BLaER1 (cell line): ENCODE data around the gene SEMA3A.
"Not testable (repeated sequence)": the region's sequence is repeated elsewhere in the genome, so short reads cannot be mapped to it uniquely, and the experiment has no call there.

ENCODE experiments used
- H3K27ac ChIP-seq: shearing (Covaris generic); formaldehyde crosslinking; 2 replicates; pipeline ENCODE4 v1.8.1; 2022
- H3K27me3 ChIP-seq: shearing (Covaris generic); formaldehyde crosslinking; 2 replicates; pipeline ENCODE4 v1.8.1; 2022
- H3K36me3 ChIP-seq: shearing (Covaris generic); formaldehyde crosslinking; 2 replicates; pipeline ENCODE4 v1.8.1; 2022
- H3K4me1 ChIP-seq: shearing (Covaris generic); formaldehyde crosslinking; 2 replicates; pipeline ENCODE4 v1.8.1; 2022
- H3K4me2 ChIP-seq: shearing (Covaris generic); formaldehyde crosslinking; 2 replicates; pipeline ENCODE4 v1.8.1; 2022
- H3K4me3 ChIP-seq: shearing (Covaris generic); formaldehyde crosslinking; 2 replicates; pipeline ENCODE4 v1.8.1; 2022
- H3K9ac ChIP-seq: shearing (Covaris generic); formaldehyde crosslinking; 2 replicates; pipeline ENCODE4 v1.8.1; 2022
- H3K9me3 ChIP-seq: shearing (Covaris generic); formaldehyde crosslinking; 2 replicates; pipeline ENCODE4 v1.8.1; 2022
- H4K20me1 ChIP-seq: shearing (Covaris generic); formaldehyde crosslinking; 2 replicates; pipeline ENCODE4 v1.8.1; 2022
- Cebpa-rat ChIP-seq: shearing (Covaris generic); IDR thresholded peaks from 2 replicates; pipeline ENCODE4 v1.8.1; 2022

Gene SEMA3A

GRCh38 chr7:84161398-84161797 lies 33.2 kb downstream of the SEMA3A start:
- H3K27me3 ChIP-seq = no peaks in the 10 kb centered on the region
- TF ChIP-seq Cebpa-rat = no peak
- H4K20me1 ChIP-seq = no peaks in the 10 kb centered on the region
- H3K27ac ChIP-seq = no peak overlapping the region
- H3K4me2 ChIP-seq = no peak overlapping the region
- no peaks in the 10 kb centered on the region for H3K9me3 ChIP-seq
- no peak overlapping the region for H3K9ac ChIP-seq
- no peak overlapping the region for H3K4me3 ChIP-seq
- H3K4me1 ChIP-seq = no peaks in the 10 kb centered on the region
- H3K36me3 ChIP-seq = no peaks in the 10 kb centered on the region

- H4K20me1 ChIP-seq = no peaks in the 10 kb centered on the region
- H3K9ac ChIP-seq = no peak overlapping the region
- H3K4me2 ChIP-seq = no peak overlapping the region
- no peaks in the 10 kb centered on the region for H3K27me3 ChIP-seq
- no peaks in the 10 kb centered on the region for H3K4me1 ChIP-seq
- no peaks in the 10 kb centered on the region for H3K9me3 ChIP-seq
- no peak overlapping the region for H3K4me3 ChIP-seq
- no peak overlapping the region for H3K27ac ChIP-seq
- no peaks in the 10 kb centered on the region for H3K36me3 ChIP-seq
- no peak for TF ChIP-seq Cebpa-rat
Measured at GRCh38 chr7:84159435-84159834, 35.2 kb downstream of the SEMA3A start.

GRCh38 chr7:84157171-84157570 lies 37.4 kb downstream of the SEMA3A start:
- H3K4me3 ChIP-seq = no peak overlapping the region
- no peaks in the 10 kb centered on the region for H3K9me3 ChIP-seq
- no peak for TF ChIP-seq Cebpa-rat
- no peaks in the 10 kb centered on the region for H3K36me3 ChIP-seq
- H3K27ac ChIP-seq = no peak overlapping the region
- H3K27me3 ChIP-seq = no peaks in the 10 kb centered on the region
- no peak overlapping the region for H3K4me2 ChIP-seq
- H4K20me1 ChIP-seq = no peaks in the 10 kb centered on the region
- H3K9ac ChIP-seq = no peak overlapping the region
- no peaks in the 10 kb centered on the region for H3K4me1 ChIP-seq

GRCh38 chr7:84154991-84155781 lies 39.4 kb downstream of the SEMA3A start:
- H3K27ac ChIP-seq = no peak overlapping the region
- H4K20me1 ChIP-seq = no peaks in the 10 kb centered on the region
- no peak overlapping the region for H3K4me2 ChIP-seq
- no peaks in the 10 kb centered on the region for H3K27me3 ChIP-seq
- H3K4me3 ChIP-seq = no peak overlapping the region
- no peak for TF ChIP-seq Cebpa-rat
- no peaks in the 10 kb centered on the region for H3K4me1 ChIP-seq
- no peaks in the 10 kb centered on the region for H3K9me3 ChIP-seq
- H3K36me3 ChIP-seq = no peaks in the 10 kb centered on the region
- H3K9ac ChIP-seq = no peak overlapping the region

- TF ChIP-seq Cebpa-rat = no peak
Measured at GRCh38 chr7:84152995-84153394, 41.6 kb downstream of the SEMA3A start.

GRCh38 chr7:84150370-84150769 lies 44.2 kb downstream of the SEMA3A start:
- not testable (repeated sequence) for H3K9ac ChIP-seq

More at GRCh38 chr7:84152995-84153394, 41.6 kb downstream of the SEMA3A start:
- H3K27ac ChIP-seq = no peak overlapping the region
- no peaks in the 10 kb centered on the region for H4K20me1 ChIP-seq
- no peak overlapping the region for H3K4me2 ChIP-seq
- H3K9me3 ChIP-seq = no peaks in the 10 kb centered on the region
- no peaks in the 10 kb centered on the region for H3K4me1 ChIP-seq
- H3K27me3 ChIP-seq = no peaks in the 10 kb centered on the region
- H3K4me3 ChIP-seq = no peak overlapping the region
- no peak overlapping the region for H3K9ac ChIP-seq
- H3K36me3 ChIP-seq = no peaks in the 10 kb centered on the region

GRCh38 chr7:84149573-84149972 lies 45.0 kb downstream of the SEMA3A start:
- Histone ChIP-seq H3K9ac (no peak overlapping the region), H3K27me3 (no peaks in the 10 kb centered on the region), H3K27ac (no peak overlapping the region), H3K4me3 (no peak overlapping the region), H3K4me2 (no peak overlapping the region), H4K20me1 (no peaks in the 10 kb centered on the region), H3K36me3 (no peaks in the 10 kb centered on the region), H3K4me1 (no peaks in the 10 kb centered on the region), H3K9me3 (no peaks in the 10 kb centered on the region)
- TF ChIP-seq Cebpa-rat = no peak

More at GRCh38 chr7:84150370-84150769, 44.2 kb downstream of the SEMA3A start:
- not testable (repeated sequence) for H3K4me1 ChIP-seq, H4K20me1 ChIP-seq, H3K4me3 ChIP-seq, H3K27ac ChIP-seq, H3K4me2 ChIP-seq, H3K27me3 ChIP-seq, H3K36me3 ChIP-seq, H3K9me3 ChIP-seq

GRCh38 chr7:84145892-84146291 lies 48.7 kb downstream of the SEMA3A start:
- Histone ChIP-seq H3K9me3 (no peaks in the 10 kb centered on the region), H3K4me2 (no peak overlapping the region), H4K20me1 (no peaks in the 10 kb centered on the region), H3K27me3 (no peaks in the 10 kb centered on the region), H3K36me3 (no peaks in the 10 kb centered on the region), H3K27ac (no peak overlapping the region), H3K9ac (no peak overlapping the region), H3K4me1 (no peaks in the 10 kb centered on the region), H3K4me3 (no peak overlapping the region)
- TF ChIP-seq Cebpa-rat = no peak

- Histone ChIP-seq H3K4me2 (no peak overlapping the region), H4K20me1 (no peaks in the 10 kb centered on the region), H3K4me1 (no peaks in the 10 kb centered on the region)
Measured at GRCh38 chr7:84144935-84145334, 49.7 kb downstream of the SEMA3A start.

GRCh38 chr7:84144480-84144879 lies 50.1 kb downstream of the SEMA3A start:
- no peaks in the 10 kb centered on the region for H3K36me3 ChIP-seq
- no peak overlapping the region for H3K4me3 ChIP-seq
- no peak overlapping the region for H3K27ac ChIP-seq
- no peaks in the 10 kb centered on the region for H3K27me3 ChIP-seq
- no peak for TF ChIP-seq Cebpa-rat
- no peak overlapping the region for H3K9ac ChIP-seq
- no peaks in the 10 kb centered on the region for H3K9me3 ChIP-seq
- H3K4me2 ChIP-seq = no peak overlapping the region
- no peaks in the 10 kb centered on the region for H4K20me1 ChIP-seq
- H3K4me1 ChIP-seq = no peaks in the 10 kb centered on the region

More at GRCh38 chr7:84144935-84145334, 49.7 kb downstream of the SEMA3A start:
- Histone ChIP-seq H3K9ac (no peak overlapping the region), H3K27ac (no peak overlapping the region), H3K27me3 (no peaks in the 10 kb centered on the region), H3K9me3 (no peaks in the 10 kb centered on the region), H3K36me3 (no peaks in the 10 kb centered on the region), H3K4me3 (no peak overlapping the region)
- no peak for TF ChIP-seq Cebpa-rat

- Histone ChIP-seq H3K4me3 (no peak overlapping the region), H3K4me2 (no peak overlapping the region), H4K20me1 (no peaks in the 10 kb centered on the region), H3K9me3 (no peaks in the 10 kb centered on the region), H3K9ac (no peak overlapping the region), H3K27ac (no peak overlapping the region), H3K27me3 (no peaks in the 10 kb centered on the region), H3K36me3 (no peaks in the 10 kb centered on the region), H3K4me1 (no peaks in the 10 kb centered on the region)
- TF ChIP-seq Cebpa-rat = no peak
Measured at GRCh38 chr7:84142726-84143125, 51.9 kb downstream of the SEMA3A start.
